GM13977 (cell line): ENCODE data around the gene FNDC11.

Experiments used
- DNase-seq: peaks from one replicate; pipeline ENCODE4 v3.0.0; 2012; ENCODE audit warnings: low spot score
- in situ Hi-C: fragments of 300-500 bp; cut with MboI; formaldehyde crosslinking; loops from one replicate; pipeline ENCODE4 v1.12.0; 2022; ENCODE audit warnings: low sequenced_read_pairs, low pct_unique_long_range_greater_than_20kb, mixed read lengths, inconsistent platforms; ENCODE audit not compliant: unreplicated experiment
- TF ChIP-seq, protein P1 (sequence below): IDR thresholded peaks from 2 replicates; pipeline ENCODE4 v1.5.1; 2012; ENCODE audit warnings: mild to moderate bottlenecking, control low read depth; ENCODE audit not compliant: insufficient read depth; ENCODE audit errors: extremely low read depth, missing control alignments

FNDC11 gene

DNA sequence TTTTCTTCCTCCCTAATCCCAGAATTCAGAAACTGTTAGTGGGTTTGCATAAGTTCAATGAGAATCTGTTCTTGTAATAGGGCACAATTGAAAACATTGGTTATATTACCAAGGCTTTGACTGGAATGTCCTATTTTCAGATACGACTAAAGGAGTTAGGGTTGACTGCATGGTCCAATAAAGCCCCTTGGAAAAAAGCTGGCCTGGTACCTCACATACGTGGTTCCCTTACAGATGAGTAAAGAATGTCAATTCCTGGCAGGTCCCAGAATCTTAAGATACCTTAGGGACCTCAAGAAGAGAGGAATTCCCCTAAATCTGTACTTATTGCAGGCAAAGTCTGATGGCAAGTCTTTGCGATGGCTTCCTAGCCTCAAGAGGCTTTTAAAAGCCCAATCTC, 28.8 kb upstream of the FNDC11 start:
- in situ Hi-C loops = no loop called here
- TF ChIP-seq, protein P1, sequence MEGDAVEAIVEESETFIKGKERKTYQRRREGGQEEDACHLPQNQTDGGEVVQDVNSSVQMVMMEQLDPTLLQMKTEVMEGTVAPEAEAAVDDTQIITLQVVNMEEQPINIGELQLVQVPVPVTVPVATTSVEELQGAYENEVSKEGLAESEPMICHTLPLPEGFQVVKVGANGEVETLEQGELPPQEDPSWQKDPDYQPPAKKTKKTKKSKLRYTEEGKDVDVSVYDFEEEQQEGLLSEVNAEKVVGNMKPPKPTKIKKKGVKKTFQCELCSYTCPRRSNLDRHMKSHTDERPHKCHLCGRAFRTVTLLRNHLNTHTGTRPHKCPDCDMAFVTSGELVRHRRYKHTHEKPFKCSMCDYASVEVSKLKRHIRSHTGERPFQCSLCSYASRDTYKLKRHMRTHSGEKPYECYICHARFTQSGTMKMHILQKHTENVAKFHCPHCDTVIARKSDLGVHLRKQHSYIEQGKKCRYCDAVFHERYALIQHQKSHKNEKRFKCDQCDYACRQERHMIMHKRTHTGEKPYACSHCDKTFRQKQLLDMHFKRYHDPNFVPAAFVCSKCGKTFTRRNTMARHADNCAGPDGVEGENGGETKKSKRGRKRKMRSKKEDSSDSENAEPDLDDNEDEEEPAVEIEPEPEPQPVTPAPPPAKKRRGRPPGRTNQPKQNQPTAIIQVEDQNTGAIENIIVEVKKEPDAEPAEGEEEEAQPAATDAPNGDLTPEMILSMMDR = no peak
- DNase-seq = no peak

GRCh38 chr20:63525971-63526370, 28.0 kb upstream of the FNDC11 start:
- in situ Hi-C loops = no loop called here
- TF ChIP-seq, protein P1 = no peak
- DNase-seq = no peak

DNA sequence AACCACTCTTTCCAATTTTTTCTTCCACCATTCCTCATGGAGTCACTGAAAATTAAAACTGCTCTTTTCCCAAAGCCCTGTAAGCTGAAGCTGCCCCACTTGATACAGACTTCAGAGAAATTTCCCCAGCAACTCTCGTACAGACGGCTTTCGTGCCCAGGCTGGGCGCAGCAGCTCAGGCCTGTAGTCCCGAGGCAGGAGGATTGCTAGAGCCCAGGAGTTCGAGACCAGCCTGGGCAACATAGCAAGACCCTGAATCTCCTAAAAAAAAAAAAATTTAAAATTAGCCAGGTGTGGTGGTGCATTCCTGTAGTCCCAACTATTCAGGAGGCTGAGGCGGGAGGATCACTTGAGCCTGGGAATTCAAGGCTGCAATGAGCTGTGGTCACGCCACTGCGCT, 26.8 kb upstream of the FNDC11 start:
- TF ChIP-seq, protein P1 = no peak
- no peak for DNase-seq
- in situ Hi-C loops = no loop called here

DNA sequence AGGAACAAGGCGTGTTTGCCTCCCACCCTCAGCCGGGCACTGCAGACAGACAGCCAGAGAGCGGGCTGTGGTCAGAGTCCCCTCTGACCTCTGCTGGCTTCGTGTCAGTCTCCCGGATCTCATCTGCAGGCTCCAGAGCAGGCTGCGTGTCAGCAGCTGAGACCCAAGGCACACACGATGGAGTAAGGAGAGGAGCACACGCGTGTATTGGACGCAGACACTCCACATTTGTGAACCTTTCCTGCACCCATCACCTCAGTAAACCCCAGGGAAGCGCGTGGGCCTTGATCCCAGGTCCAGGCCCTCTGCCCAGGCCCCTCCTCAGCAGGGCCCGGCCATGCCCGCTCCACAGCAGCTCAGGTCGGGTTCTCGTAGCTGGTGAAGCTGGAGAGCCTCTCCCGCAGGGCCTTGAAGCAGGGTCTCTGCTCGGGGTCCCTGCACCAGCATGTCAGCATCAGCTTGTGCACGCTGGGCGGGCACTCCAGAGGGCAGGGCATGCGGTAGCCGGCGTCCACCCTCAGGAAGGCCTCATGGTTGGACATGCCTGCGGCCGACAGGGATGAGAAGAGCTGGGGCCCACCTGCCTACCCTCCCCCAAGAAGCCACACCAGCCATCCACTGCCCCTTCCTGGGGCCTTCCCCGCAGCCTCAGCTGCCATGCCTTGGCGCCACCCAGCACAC, 24.6 kb upstream of the FNDC11 start:
- TF ChIP-seq, protein P1 = no peak
- no peak for DNase-seq
- in situ Hi-C loops = no loop called here

DNA sequence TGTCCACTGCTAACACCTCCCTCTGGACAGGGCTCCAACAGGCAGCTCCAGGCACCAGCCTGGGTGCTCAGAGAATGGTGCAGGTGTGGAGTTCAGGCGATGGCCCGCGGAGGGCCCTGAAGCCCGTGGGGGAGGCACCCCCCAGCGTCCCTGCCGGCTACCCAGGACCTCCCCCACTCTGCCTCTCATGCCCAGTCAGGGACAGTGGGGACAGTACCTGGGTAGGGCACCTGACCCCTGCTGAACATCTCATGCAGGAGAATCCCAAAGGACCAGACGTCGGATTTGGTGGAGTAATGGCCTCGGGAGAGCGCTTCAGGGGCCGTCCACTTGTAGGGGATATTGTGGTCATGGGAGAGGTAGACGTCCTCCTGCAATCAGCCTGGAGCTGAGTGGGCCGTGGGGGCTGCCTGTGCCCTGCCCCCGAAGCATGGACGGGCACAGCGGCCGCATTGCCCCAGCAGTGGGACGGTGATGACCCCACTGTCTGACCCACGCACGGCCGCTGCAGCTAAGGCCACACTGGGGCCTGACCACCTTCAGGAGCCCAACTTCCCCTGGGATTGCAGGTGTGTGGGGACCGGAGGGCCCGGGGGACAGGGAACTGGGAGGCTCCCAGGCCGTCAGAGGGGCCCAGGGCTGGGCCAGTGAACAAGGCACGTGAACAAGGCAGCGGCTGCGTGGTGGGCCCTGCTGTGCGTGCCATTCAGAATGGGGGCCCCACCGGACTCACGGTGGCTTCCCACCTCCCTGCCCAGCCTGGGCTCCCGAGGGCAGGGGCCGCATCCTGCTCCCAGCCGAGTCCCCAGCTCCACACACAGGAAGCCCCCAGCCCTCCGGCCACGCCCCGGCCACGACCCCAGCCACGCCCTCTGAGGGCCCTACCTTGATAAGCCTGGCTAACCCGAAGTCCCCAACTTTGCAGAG, 23.8 kb upstream of the FNDC11 start:
- in situ Hi-C loops = no loop called here
- no peak for DNase-seq
- TF ChIP-seq, protein P1 = no peak

DNA sequence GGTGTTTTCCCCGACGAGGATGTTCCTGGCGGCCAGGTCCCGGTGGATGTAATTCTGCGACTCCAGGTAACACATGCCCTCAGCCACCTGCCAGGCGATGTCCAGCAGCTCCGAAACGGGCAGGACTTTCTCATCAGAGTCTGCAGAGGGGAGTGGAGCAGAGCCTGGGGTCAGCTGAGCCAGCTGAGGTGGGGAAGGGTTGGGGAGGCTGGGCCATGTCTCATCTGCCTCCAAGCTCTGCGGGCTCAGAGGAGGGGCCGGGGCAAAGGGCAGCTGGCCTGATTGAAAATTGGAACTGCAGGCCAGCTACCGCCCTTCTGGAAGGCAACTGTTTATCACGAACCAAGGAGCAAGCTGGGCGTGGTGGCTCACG, 23.2 kb upstream of the FNDC11 start:
- TF ChIP-seq, protein P1 = no peak
- DNase-seq = no peak
- in situ Hi-C loops = no loop called here
